GM23338 (cell line): Measurements from ENCODE around the gene ADAP1. TPM values are rescaled to one million over a fixed set of nuclear protein-coding genes. Genes with fewer than 3 reads are reported as not detected.

ENCODE experiments used
- ATAC-seq: fragments of 200-7000 bp; cut with Tn5 transposase; 3 replicates; pipeline ENCODE4 v1.9.1; 2020
- DNase-seq: peaks from one replicate; pipeline ENCODE4 v3.0.0-alpha.2; 2015; ENCODE audit warnings: low spot score
- H2AFZ ChIP-seq: fragments of 200-600 bp; sonication (generic); 2 replicates; pipeline ENCODE4 v1.8.0; 2016; ENCODE audit warnings: antibody characterized with exemption, mild to moderate bottlenecking, moderate library complexity
- H3F3A ChIP-seq: fragments of 200-600 bp; sonication (generic); replicated peaks from 2 replicates; pipeline ENCODE4 v1.8.0; 2017; ENCODE audit warnings: antibody characterized with exemption, mixed run types, low read depth
- H3K27ac ChIP-seq: fragments of 200-600 bp; sonication (generic); 2 replicates; pipeline ENCODE4 v1.6.1; 2016; ENCODE audit warnings: low read depth
- H3K27me3 ChIP-seq: fragments of 200-600 bp; sonication (generic); 2 replicates; pipeline ENCODE4 v1.8.0; 2016; ENCODE audit warnings: mild to moderate bottlenecking, mixed run types, moderate library complexity; ENCODE audit not compliant: insufficient read depth
- H3K36me3 ChIP-seq: fragments of 200-600 bp; sonication (generic); 2 replicates; pipeline ENCODE4 v1.8.0; 2016; ENCODE audit warnings: mild to moderate bottlenecking; ENCODE audit not compliant: insufficient read depth
- H3K4me1 ChIP-seq: fragments of 200-600 bp; sonication (generic); 2 replicates; pipeline ENCODE4 v1.8.0; 2016; ENCODE audit warnings: mild to moderate bottlenecking, moderate library complexity; ENCODE audit not compliant: insufficient read depth
- H3K4me2 ChIP-seq: fragments of 200-600 bp; sonication (generic); 2 replicates; pipeline ENCODE4 v1.7.1; 2017; ENCODE audit warnings: mixed run types
- H3K4me3 ChIP-seq: fragments of 200-600 bp; sonication (generic); 2 replicates; pipeline ENCODE4 v1.6.1; 2016; ENCODE audit warnings: mixed run types
- H3K79me2 ChIP-seq: fragments of 200-600 bp; sonication (generic); replicated peaks from 2 replicates; pipeline ENCODE4 v1.8.0; 2017; ENCODE audit warnings: mild to moderate bottlenecking; ENCODE audit not compliant: insufficient read depth
- H3K9me2 ChIP-seq: fragments of 200-600 bp; sonication (generic); 2 replicates; pipeline ENCODE4 v1.8.0; 2017; ENCODE audit not compliant: insufficient read depth
- H4K20me1 ChIP-seq: fragments of 200-600 bp; sonication (generic); replicated peaks from 2 replicates; pipeline ENCODE4 v1.8.0; 2017; ENCODE audit warnings: mild to moderate bottlenecking; ENCODE audit not compliant: insufficient read depth
- H3K27ac Mint-ChIP-seq: 2 replicates; pipeline ENCODE4 v1.8.0; 2020; ENCODE audit warnings: inconsistent platforms, mild to moderate bottlenecking, moderate library complexity, mixed read lengths
- H3K27me3 Mint-ChIP-seq: 3 replicates; pipeline ENCODE4 v1.8.0; 2022; ENCODE audit warnings: low read depth, mild to moderate bottlenecking, moderate library complexity, mixed read lengths, inconsistent platforms; ENCODE audit not compliant: insufficient read depth, poor library complexity
- H3K36me3 Mint-ChIP-seq: 3 replicates; pipeline ENCODE4 v1.8.0; 2021; ENCODE audit warnings: low read depth, mild to moderate bottlenecking, inconsistent platforms, moderate library complexity, mixed read lengths
- H3K4me1 Mint-ChIP-seq: 3 replicates; pipeline ENCODE4 v1.8.0; 2020; ENCODE audit warnings: mild to moderate bottlenecking, inconsistent platforms, mixed read lengths
- H3K4me3 Mint-ChIP-seq: 3 replicates; pipeline ENCODE4 v1.8.0; 2021; ENCODE audit warnings: moderate library complexity, mild to moderate bottlenecking, inconsistent platforms, mixed read lengths
- H3K9me3 Mint-ChIP-seq: 3 replicates; pipeline ENCODE4 v1.8.0; 2020; ENCODE audit warnings: moderate library complexity, mild to moderate bottlenecking, inconsistent platforms, mixed read lengths
- CTCF ChIP-seq, 2 experiments: fragments of 200-600 bp in 1 of 2; sonication (generic) in 1 of 2; conservative IDR thresholded peaks; 2 replicates each; pipeline versions ENCODE4 v1.5.1 to v1.6.1; 2016 to 2017; ENCODE audit warnings: antibody characterized with exemption in 2 of 2, low read depth in 2 of 2, mild to moderate bottlenecking in 2 of 2, moderate library complexity in 1 of 2
- STAT1 ChIP-seq: IDR thresholded peaks from one replicate; pipeline ENCODE4 v1.6.1; 2016; ENCODE audit warnings: antibody characterized with exemption; ENCODE audit not compliant: unreplicated experiment
- ZNF114 ChIP-seq: fragments of 250-450 bp; sonication (Bioruptor Pico); IDR thresholded peaks from 2 replicates; pipeline ENCODE4 v1.5.0; 2020; ENCODE audit warnings: mild to moderate bottlenecking, moderate library complexity
- ZNF331 ChIP-seq: fragments of 250-450 bp; sonication (Bioruptor Pico); IDR thresholded peaks from 2 replicates; pipeline ENCODE4 v1.5.0; 2020; ENCODE audit warnings: low read depth, mild to moderate bottlenecking, moderate library complexity
- ZNF462 ChIP-seq: fragments of 250-450 bp; sonication (Bioruptor Pico); IDR thresholded peaks from 2 replicates; pipeline ENCODE4 v1.5.0; 2020; ENCODE audit warnings: mild to moderate bottlenecking, moderate library complexity
- polyA plus RNA-seq: library from polyadenylated mRNA; unstranded; fragments of >200 nt; fragmentation: Nextera tagmentation; extraction: Ambion mirVana; gene quantifications from 2 replicates; pipeline ENCODE4 v1.2.1, GENCODE V29; 2016
- total RNA-seq: library from RNA; depleted of rRNA; stranded (reverse); fragments of >200 nt; shearing (Covaris generic); gene quantifications from 2 replicates; pipeline ENCODE4 v1.2.3, GENCODE V29; 2014

ADAP1 gene
- total and polyA plus RNA-seq, 2 experiments from 2014 or later = 2.2 to 9.6 TPM

GRCh38 chr7:964401-965231, 10.1 kb upstream of the ADAP1 start:
- Mint-ChIP-seq H3K27me3 (peaks cover 11% of the 10 kb centered on the region), H3K9me3 (no peaks in the 10 kb centered on the region; the same call in 1 of the 3 replicates), H3K4me3 (no peak overlapping the region), H3K36me3 (peaks cover 24% of the 10 kb centered on the region; the same call in 2 of the 3 replicates), H3K27ac (no peak overlapping the region; the same call in 1 of the 2 replicates), H3K4me1 (peaks cover 6% of the 10 kb centered on the region)
- H3K4me1 ChIP-seq = no peaks in the 10 kb centered on the region
- TF ChIP-seq ZNF331 = no peak
- no peak for TF ChIP-seq ZNF114 (CRISPR knock-in tag)
- TF ChIP-seq CTCF (conservative IDR thresholded peaks at IDR 0.05; ENCODE audit: low read depth in 2 of 2) = peak; percentile 42 to 55
- no peaks in the 10 kb centered on the region for H3K79me2 ChIP-seq
- H3K27me3 ChIP-seq = no peaks in the 10 kb centered on the region
- ATAC-seq (peak; percentile 36), DNase-seq (peak; percentile 80)
- 0 out of 2 replicates have a peak, but pooled peaks cover 12% of the 10 kb centered on the region for H3F3A ChIP-seq
- H3K9me2 ChIP-seq = no peaks in the 10 kb centered on the region
- peak overlapping the region; percentile 64; the same call in 1 of the 2 replicates for H3K27ac ChIP-seq
- no peaks in the 10 kb centered on the region for H3K36me3 ChIP-seq
- no peak overlapping the region for H3K4me3 ChIP-seq
- H4K20me1 ChIP-seq = peaks cover 5% of the 10 kb centered on the region
- H3K4me2 ChIP-seq = no peak overlapping the region
- no peak overlapping the region for H2AFZ ChIP-seq

- Mint-ChIP-seq H3K4me1 (peaks cover 6% of the 10 kb centered on the region), H3K36me3 (peaks cover 16% of the 10 kb centered on the region; the same call in 2 of the 3 replicates), H3K9me3 (no peaks in the 10 kb centered on the region; the same call in 1 of the 3 replicates), H3K27ac (no peak overlapping the region; the same call in 1 of the 2 replicates), H3K4me3 (no peak overlapping the region), H3K27me3 (peaks cover 11% of the 10 kb centered on the region)
- no peak for DNase-seq
- peak; percentile 44 for ATAC-seq
- no peak overlapping the region for H2AFZ ChIP-seq
- no peaks in the 10 kb centered on the region for H3K9me2 ChIP-seq
- H3K79me2 ChIP-seq = no peaks in the 10 kb centered on the region
- peaks cover 5% of the 10 kb centered on the region for H4K20me1 ChIP-seq
- H3K36me3 ChIP-seq = no peaks in the 10 kb centered on the region
- TF ChIP-seq STAT1 (no peak), CTCF (conservative IDR thresholded peaks at IDR 0.05; ENCODE audit: low read depth in 2 of 2) (peak in 1 of 2 experiments; percentile 30; a peak in 2 of 4 replicates), ZNF462 (no peak)
- H3F3A ChIP-seq = 0 out of 2 replicates have a peak, but pooled peaks cover 12% of the 10 kb centered on the region
- no peak overlapping the region for H3K4me2 ChIP-seq
- H3K4me1 ChIP-seq = no peaks in the 10 kb centered on the region
- H3K27me3 ChIP-seq = no peaks in the 10 kb centered on the region
- H3K27ac ChIP-seq = no peak overlapping the region
- H3K4me3 ChIP-seq = no peak overlapping the region
Observed at GRCh38 chr7:963236-964078, 9.0 kb upstream of the ADAP1 start.
